ENCODE measurements around the gene SIAH2.
A peak's percentile ranks its signal among the peaks of the same experiment; 100 is the strongest.

The SIAH2 gene

GRCh38 chr3:150773616-150774192 is 10.7 kb upstream of the SIAH2 start:
- DNase-seq = no peak

GRCh38 chr3:150771600-150771999 is 8.6 kb upstream of the SIAH2 start:
- no peak for DNase-seq

DNA sequence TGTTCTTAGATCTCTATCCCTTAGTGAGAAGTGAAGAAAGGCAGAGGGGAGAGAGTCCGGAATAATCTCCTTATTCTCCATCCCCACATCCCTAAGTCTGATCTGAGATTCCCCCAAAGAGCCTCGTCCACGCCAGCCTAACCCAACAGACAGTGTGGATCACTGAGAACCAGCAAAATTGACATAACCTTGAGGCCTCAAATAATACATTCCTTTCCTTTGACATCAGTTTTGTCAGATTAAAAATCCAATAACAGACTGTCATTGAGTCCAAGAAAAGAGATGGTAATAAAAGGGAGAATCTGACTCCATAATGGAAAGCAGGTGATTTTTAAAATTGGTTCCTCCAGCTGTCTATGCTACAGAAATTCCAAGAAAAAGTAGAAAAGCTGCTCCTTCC is 7.7 kb upstream of the SIAH2 start:
- no peak for DNase-seq

DNA sequence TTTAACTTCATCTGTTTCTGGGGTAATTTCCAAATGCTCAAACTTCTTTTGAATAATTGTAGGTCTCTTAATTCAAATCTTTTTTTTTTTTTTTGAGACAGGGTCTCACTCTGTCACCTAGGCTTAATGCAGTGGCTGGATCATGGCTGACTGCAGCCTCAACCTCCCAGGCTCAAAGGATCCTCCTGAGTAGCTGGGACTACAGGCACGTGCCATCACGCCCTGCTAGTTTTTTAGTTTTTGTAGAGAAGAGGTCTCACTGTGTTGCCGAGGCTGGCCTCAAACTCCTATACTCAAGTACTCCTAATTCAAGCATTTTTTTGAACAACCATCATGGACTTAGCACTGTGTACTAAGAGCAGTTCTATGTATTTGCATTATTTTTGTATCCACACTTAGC is 3.8 kb upstream of the SIAH2 start:
- no peak for DNase-seq

DNA sequence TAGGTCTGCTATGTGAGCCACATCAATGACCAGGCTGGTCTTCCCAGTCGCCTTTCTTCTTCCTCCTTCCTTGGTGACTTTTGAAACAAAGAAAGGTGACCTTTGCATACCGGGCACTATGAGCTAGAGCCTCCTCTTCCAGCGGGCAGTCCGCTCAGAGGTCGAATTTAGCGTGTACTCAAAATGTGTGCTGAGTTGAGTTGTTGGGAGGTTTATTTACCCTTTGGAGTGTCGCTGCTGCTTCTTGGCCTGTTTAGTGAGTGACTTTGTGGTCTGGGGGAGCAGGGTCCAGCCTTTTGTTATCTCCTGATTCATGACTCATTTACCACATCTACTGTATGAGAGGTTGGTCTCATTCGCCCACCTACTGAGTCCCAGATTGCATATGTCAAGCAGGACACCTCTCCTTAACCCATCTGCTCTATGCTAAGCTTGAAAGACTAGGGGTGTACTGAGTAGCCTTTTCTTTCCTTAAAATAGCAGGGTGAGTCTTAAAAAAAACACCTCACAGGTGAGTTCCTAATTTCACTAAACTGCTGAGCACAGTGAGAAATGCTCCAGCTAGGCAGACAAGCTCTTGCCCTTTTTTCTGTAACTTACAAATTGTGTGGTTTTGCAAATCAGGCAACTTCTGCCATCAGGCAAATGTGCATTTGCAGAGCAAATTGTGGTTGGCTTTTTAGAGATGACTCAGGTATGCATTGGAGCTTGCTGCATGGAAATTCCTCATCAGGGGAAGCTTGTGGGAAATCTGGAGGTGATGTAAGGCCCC is 3.2 kb upstream of the SIAH2 start:
- no peak for DNase-seq

- no peak for DNase-seq
Observed at GRCh38 chr3:150764967-150765366, 2.0 kb upstream of the SIAH2 start.

DNA sequence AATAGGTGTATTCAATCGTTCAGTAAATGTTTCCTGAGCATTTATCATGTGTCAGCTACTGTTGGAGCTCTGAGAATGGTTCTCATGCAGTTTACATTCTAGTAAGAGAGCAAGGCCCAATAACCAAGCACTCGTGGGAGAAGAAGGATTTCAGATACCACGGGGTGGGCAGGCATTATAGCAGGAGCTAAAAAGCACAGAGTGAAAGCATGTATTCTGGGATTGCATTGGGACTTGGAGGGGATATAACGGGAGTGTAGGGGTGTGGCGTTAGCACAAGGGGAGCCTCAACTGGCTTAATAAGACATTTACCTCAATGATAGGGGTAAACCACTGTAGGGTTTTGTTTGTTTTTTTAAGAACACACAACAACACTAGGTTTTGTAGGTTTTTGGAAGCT is 1.6 kb upstream of the SIAH2 start:
- DNase-seq = no peak

- DNase-seq = peak; percentile 68
Observed at GRCh38 chr3:150763841-150764483, 993 bp upstream of the SIAH2 start.

GRCh38 chr3:150762662-150763121 is 277 bp downstream of the SIAH2 start:
- DNase-seq = no peak

DNA sequence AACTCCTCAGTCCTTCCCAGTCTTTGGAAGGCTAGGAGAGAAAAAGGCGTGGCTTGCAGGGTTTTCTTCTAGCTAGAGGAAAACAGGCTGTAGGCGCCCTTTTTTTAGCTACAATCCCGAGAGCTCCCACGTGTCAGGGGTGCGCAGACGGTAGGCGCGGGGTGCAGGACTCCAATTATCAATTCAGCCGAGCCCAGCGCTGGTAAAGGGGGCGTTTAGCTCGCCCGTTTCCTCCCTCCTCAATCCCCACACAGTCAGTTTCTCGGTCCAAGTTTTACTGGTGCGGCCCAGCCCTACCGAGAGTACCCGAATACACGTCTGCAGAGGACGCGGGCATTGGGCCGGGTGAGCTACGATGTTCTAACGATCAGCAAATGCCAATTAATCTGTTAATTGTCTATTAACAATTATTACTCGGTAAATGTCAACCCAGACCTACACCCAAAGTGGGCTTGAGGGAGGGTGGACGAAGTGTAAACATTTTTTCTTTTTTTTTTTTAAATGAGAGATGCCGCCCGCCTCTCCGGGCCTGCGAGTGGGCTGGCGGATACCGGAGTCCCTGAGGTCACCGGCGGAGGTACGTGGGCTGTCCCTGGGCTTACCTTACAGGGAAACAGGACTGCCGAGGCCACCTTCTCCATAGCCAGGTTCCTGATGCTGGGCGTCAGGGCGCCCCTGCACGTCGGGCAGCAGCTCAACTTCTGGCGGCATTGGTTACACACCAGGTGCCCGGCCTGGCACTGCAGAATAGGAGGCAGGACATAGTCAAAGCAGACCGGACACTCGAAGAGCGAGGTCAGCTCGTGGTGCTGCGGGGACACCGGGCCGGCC is 923 bp downstream of the SIAH2 start:
- peak; percentile 70 for DNase-seq

DNA sequence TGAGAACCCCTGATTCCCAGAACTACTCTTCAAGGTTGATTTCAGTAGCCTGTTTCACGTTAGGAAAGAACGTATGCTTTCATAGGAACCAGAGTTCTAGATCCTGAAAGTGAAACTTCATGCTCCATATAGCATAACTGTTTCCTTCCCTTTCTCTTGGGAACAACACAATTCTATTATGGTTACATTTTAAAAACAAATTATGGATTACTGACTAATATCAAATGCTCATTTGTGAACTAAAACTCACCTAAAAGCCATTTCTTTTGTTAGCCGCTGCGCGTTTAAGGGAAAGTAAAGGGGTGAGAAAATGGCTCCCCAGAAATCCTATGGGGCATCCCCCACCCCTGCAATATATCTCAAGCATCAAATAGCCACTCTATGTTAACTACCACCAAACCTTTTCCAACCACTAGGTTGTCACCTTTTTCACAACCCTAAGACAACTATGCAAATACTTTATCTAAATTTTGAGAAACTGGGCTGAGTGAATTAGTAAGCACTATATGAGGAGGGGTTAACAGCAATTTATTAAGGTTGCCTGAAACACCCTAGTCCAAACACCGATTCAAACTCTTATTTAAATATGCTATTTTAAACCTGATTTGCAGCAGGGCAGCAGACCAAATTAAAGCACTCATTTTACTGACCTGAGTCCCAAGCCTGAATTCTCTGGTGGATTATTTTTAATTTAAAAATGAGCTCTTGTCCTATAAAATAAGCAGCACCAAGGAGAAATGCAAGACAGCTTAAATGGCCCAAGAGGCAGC is 2.4 kb downstream of the SIAH2 start:
- no peak for DNase-seq

DNA sequence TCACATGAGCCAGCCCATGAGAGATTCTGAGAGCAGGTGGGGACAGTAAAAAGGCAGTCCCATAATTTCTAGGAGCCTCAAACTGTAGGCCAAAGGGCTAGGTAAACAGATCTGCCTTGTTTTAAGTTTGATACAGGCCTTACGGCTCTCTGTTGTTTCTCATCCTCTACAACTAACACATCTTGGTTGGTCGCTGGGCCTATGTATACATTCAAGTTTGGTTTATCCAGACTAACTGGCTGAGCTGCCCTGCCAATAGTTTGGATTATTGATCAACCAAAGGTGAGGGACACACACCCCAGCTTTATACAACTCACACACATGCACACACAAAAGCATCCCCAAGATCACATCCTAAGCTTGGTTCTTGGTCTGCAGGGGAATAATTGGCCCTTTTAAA is 3.0 kb downstream of the SIAH2 start:
- no peak for DNase-seq

GRCh38 chr3:150759319-150759718 is 3.6 kb downstream of the SIAH2 start:
- no peak for DNase-seq

GRCh38 chr3:150757768-150758167 is 5.2 kb downstream of the SIAH2 start:
- DNase-seq = no peak

GRCh38 chr3:150757364-150757763 is 5.6 kb downstream of the SIAH2 start:
- DNase-seq = no peak

DNA sequence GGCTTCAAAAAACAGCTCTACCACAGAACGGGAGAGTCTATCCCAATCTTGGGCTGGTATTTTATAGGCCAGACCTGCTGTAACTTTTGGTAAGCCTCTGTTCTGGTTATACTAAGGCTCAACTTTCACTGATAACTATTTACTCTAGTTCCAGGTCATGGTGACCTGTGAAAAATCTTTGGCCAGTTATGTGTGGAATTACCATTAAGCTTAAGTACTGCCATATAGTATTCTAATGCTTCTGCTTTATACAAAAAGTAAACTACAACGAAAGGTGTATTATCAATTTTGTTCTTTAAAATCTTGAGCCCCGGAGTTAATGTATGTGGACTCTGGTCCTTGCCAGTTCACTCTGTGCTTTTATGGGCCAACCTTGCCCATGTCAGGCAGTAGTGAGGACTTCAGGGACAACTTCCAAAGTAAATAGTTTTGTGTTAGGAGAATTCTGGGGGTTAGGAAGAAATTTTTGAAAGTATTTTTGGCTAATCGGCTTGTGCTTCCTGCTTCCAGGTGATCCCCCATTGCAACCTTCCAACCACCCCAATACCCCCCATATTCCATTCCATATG is 6.4 kb downstream of the SIAH2 start:
- no peak for DNase-seq

DNA sequence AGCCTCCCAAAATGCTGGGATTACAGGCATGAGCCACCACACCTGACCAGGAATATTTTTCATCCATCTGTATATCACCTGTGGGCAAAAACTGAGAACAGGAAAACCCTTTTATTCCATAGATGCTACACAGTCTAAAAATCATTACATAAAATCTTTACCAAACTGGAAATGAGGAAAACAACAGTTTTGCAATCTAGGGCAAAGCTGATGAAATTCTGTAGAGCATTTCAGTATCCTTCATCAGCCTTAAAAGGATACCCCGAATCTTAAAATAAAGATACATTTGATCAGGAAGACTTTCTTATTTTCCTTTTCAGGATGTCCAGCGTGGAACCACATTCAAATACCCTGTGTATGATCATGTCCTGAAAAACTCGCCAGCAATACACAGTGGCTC is 7.1 kb downstream of the SIAH2 start:
- no peak for DNase-seq

DNA sequence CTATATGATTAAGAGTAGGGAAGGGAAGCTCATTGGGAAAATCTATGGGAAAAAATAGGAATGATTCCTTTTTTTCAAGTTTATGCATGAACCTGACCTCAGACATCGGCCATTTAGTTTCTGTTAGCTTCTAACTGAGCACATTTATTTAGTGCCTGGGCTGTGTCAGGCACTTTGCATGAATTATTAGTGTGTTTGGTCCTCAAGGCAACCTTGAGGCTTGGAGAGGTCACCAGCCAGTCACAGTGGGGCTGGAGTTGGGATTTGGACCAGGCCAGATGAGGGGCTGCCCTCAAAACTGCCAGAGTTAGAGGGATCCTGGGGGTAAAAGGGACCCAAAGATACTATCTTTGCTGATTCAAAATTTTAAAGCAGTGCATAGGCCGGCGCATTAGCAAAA is 8.1 kb downstream of the SIAH2 start:
- DNase-seq = no peak

DNA sequence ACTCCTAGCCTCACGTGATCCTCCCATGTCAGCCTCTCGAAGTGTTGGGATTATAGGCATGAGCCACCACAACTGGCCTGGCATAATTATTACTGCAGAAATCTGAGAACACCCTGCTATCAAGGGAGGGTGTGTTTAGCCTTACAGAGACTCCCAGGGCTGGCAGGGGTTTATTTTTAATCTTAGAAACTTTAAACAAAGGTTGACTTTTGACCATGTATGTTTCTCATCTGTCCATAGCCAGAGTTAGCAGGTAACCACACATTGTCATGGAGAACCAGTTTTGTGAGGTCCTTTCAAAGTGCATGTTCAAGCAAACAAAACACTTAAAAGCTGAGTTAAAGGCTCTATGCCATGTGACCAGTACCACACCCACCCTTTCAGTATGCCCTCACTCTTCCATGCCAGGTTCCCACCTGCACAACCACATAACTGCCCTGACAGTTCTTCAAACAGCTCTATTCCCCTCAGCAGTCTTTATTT is 11.1 kb downstream of the SIAH2 start:
- DNase-seq = no peak

DNA sequence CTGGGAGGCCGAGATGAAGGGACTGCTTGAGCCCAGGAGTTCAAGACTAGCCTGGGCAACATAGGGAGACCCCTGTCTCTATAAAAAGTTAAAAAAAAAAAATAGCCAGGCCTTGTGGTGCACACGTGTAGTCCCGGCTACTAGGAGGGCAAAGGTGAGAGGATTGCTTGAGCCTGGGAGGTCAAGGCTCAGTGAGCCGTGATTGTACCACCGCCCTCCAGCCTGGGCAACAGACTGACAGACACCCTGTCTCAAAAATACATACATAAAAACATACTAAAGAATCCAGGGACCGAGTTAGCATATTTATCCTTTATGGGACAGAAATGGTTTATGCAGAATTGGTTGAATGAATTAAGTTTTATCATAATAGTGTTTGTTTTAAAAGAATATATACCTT is 13.7 kb downstream of the SIAH2 start:
- DNase-seq = no peak

DNA sequence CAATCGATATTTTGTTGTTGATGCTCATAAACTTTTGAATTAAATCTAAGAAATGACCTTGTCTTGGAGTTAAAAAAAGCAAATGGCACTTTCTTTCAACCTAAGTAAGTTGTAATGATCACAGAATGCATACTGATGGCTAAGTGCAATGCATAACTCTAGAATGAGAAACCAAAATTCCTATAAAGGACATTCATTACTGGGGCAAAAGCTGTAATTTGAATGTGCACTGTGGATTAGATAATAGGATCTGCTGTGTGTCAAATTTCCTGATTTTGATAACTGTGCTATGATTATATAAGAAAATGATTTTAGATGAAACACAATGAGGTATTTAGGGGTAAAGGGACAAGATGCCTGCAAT is 14.3 kb downstream of the SIAH2 start:
- no peak for DNase-seq

Data from right hindlimb (tissue), 1 donor.